HFF-Myc (cell line): ENCODE results near the gene FAIM.
"Not testable (repeated sequence)": the region's sequence is repeated elsewhere in the genome, so short reads cannot be mapped to it uniquely, and the experiment has no call there.

Experiments
- DNase-seq: peaks from one replicate; pipeline ENCODE4 v3.0.0-alpha.2; 2011; ENCODE audit warnings: low read depth; ENCODE audit errors: extremely low read depth
- H3K4me3 ChIP-seq: replicated peaks from 2 replicates; pipeline ENCODE4 v1.5.1; 2011; ENCODE audit warnings: low read depth, mild to moderate bottlenecking, control low read depth, low read length
- TF ChIP-seq, protein P1 (sequence below): IDR thresholded peaks from 2 replicates; pipeline ENCODE4 v1.5.1; 2012; ENCODE audit warnings: mild to moderate bottlenecking, low read depth, low read length, control low read depth; ENCODE audit errors: missing control alignments

The FAIM gene

DNA sequence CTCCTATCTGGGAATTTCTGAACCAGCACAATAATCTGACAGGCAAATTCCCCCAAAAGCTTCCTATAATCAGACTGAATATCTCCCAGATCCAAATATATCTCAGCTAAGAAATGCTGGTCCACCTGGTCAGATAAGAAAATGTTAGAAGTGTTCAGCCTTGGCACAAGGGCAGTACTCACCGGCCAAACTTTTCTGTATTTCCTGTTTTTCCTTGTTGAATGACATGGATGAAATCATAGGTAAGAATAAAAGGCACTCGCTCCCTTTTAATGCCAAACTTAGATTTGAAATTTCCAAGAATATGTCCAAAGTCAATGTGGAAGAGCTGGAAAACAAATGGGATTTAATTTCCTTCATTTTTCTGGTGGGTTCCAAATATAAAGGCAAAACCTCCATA, 48.9 kb downstream of the FAIM start:
- DNase-seq: no peak
- H3K4me3 ChIP-seq: no peak overlapping the region
- TF ChIP-seq, protein P1, sequence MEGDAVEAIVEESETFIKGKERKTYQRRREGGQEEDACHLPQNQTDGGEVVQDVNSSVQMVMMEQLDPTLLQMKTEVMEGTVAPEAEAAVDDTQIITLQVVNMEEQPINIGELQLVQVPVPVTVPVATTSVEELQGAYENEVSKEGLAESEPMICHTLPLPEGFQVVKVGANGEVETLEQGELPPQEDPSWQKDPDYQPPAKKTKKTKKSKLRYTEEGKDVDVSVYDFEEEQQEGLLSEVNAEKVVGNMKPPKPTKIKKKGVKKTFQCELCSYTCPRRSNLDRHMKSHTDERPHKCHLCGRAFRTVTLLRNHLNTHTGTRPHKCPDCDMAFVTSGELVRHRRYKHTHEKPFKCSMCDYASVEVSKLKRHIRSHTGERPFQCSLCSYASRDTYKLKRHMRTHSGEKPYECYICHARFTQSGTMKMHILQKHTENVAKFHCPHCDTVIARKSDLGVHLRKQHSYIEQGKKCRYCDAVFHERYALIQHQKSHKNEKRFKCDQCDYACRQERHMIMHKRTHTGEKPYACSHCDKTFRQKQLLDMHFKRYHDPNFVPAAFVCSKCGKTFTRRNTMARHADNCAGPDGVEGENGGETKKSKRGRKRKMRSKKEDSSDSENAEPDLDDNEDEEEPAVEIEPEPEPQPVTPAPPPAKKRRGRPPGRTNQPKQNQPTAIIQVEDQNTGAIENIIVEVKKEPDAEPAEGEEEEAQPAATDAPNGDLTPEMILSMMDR: no peak

DNA sequence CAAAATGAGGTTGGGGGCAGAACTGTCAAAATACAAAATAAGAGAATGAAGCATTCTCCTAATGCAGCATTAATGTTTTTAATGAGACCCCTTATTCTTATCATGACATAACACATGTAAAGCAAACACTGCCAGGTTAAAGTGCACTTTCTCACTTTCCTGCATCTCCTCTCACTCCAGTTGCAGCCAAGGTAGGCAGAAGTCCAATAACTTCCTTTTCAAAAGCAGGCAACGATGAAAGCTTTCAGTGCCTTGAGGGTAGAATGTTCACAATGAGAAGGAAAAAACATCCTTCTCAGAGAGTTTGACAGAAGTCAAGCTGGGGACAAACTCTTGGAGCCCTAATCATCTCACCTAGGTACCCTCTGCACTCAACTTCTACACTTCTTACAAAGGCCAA, 59.5 kb downstream of the FAIM start:
- DNase-seq: no peak
- TF ChIP-seq, protein P1: no peak
- no peak overlapping the region for H3K4me3 ChIP-seq

DNA sequence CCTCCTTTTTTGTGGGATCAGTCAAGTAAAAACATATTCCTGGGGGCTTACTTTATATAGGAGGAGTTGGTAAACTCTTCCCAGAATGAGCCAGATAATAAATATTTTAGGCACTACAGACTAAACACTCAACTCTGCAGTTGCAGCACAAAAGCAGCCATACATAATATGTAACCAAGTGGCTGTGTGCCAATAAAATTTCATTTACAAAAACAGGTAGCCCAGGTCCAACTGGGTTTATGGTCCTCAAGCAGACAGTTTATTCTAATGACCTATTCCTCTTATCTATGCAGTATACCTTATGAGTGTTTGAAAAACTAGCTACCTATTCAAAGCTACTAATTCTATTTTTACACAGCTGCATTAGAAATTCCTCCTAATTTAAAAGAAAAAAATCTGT, 61.8 kb downstream of the FAIM start:
- no peak overlapping the region for H3K4me3 ChIP-seq
- TF ChIP-seq, protein P1: no peak
- DNase-seq: no peak

DNA sequence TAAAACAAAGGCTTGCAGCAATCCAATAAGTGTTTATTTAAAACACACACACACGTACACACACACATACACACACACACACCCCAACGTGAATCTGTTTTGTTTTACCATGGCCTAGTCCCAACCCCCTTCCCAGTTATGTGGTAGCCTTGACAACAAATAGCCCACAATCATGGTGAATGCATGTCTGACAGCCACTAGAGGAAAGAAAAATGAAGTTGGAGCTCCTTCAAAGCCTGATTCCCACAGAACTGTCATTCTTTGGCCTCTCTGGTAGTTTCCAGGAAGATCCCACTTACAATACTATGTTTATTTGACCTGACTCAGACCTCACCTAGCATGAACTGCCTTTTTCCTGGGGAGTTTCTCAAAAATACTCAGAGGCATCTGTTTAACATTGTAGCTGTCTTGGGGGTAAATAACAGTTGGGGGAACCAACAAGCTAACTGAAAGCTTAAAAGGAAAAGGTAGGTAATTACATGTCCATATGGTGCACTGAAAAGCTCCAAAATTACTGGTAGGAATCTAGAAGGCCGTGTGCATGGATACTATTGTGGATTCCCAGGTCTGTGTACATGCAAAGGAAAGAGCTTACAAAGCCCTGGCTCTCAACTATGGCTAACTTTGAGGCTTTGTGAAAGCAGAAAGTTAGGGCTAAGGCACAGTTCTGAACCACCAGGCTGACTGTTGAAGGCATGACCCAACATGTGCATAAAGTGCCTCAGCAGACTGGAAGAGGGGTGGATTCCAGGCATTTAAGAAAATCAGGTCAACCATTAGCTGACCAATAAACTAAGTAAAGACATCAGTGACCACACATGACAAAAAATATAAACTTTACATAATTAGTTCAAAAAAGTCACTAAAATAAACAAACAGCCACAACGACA, 65.3 kb downstream of the FAIM start:
- DNase-seq: peak; percentile 32
- TF ChIP-seq, protein P1: no peak
- H3K4me3 ChIP-seq: no peak overlapping the region

DNA sequence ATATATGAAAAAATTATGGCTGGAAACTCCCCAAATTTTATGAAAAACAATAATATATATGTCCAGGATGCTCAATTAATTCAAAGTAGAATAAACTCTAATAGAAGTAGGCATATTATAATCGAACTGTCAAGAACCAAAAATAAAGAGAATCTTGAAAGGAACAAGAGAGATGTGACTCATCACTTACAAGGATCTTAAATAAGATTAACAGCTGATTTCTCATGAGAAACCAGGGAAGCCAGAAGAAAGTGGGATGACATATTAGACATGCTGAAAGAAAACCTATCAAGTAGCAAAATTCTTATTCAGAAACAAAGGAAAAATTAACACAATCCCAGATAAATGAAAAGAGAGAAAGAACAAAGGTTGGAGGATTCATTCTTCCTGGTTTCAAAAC, 66.8 kb downstream of the FAIM start:
- DNase-seq: no peak
- H3K4me3 ChIP-seq: no peak overlapping the region
- TF ChIP-seq, protein P1: no peak

DNA sequence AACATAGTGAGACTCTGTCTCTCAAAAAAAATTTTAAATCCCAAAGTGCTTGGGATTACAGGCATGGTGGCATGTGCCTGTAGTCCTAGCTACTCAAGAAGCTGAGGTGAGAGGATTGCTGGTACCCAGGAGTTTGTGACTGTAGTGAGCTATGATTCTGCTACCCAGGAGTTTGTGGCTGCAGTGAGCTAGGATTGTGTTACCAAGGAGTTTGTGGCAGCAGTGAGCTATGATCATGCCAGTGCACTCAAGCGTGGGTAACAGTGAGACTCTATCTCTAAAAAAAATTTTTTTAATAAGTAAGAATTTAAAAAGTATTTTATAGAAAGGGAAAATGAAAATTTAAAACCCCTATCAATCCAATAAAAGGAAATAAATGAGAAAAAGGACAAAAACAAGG, 69.5 kb downstream of the FAIM start:
- TF ChIP-seq, protein P1: no peak
- DNase-seq: no peak

DNA sequence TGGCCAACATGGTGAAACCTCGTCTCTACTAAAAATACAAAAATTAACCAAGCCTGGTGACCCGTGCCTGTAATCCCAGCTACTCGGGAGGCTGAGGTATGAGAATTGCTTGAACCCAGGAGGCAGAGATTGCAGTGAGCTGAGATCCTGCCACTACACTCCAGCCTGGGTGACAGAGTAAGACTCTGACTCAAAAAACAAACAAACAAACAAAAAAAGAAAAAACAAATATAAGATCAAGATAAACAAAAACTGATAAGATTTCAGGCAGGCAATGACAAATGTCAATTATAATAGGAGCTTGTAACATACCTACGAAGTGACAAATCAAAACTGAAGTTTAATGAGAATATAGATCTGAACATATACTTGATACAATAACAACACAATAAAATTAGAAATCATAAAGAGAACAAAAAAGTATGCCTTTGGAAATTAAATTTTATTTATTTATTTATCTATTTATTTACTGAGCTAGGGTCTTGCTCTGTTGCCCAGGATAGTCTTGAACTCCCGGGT, 70.4 kb downstream of the FAIM start:
- TF ChIP-seq, protein P1: no peak
- DNase-seq: no peak
- H3K4me3 ChIP-seq: no peak overlapping the region

More for the DNA sequence above, 69.5 kb downstream of the FAIM start:
- H3K4me3 ChIP-seq: no peak overlapping the region

DNA sequence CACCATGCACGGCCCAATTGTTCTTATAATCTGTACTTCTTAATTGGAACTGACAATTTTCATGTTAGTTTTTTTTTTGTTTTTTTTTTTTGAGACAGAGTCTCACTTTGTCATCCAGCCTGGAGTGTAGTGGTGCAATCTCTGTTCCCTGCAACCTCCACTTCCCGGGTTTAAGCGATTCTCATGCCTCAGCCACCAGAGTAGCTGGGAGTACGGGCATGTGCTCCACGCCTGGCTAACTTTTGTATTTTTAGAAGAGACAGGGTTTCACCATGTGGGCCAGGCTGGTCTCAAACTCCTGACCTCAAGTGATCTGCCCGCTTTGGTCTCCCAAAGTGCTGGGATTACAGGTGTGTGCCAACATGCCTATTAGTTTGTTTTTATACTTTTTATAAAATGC, 72.4 kb downstream of the FAIM start:
- not testable (repeated sequence) for H3K4me3 ChIP-seq, DNase-seq
